Measurements from ENCODE around the gene NEU2.

DNA sequence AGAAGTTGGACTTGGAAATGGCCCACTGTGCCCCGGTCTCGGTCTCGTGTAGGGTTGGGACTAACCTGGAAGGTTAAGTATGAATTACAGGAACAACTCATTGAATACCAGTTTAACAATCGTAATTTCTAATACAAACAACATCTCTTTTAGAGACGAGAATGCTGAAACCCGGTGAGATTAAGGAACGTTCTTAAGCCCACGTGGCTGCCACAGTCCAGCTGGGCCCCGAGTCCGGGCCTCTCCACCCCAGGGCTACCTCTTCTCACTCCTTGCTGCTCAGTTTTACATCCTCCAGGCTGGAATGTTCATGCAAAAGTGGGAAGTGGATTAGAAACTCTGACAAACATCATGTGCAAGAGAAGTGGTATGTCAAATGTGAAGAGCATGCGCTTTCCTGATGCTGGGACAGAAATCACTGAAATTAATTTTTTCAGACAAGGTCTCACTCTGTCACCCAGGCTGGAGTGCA is 48.8 kb upstream of the NEU2 start:
- TF ChIP-seq POLR2A (IDR thresholded peaks at IDR 0.05; ENCODE audit: insufficient read depth in 1 of 2, low read depth in 2 of 2, low read length in 2 of 2) (no peak), NR3C1 (CRISPR knock-in tag; IDR thresholded peaks at IDR 0.05) (no peak)

Measured in HepG2 (cell line).